ENCODE data around the gene ZNF709.
A peak's percentile ranks its signal among the peaks of the same experiment; 100 is the strongest.
"Not testable (repeated sequence)": the region's sequence is repeated elsewhere in the genome, so short reads cannot be mapped to it uniquely, and the experiment has no call there.

The ZNF709 gene

GRCh38 chr19:12484371-12485051 is at the start of gene ZNF709:
ZNF709 (minus strand) TSS chr19:12484816; CDS start chr19:12484657, 159 bp downstream.
- peak; percentile 71 for DNase-seq (ENCODE audit: low read depth)

- peak; percentile 73 for DNase-seq (ENCODE audit: low read depth)
Observed at GRCh38 chr19:12527034-12527836, 42.6 kb upstream of the ZNF709 start.

- DNase-seq (ENCODE audit: low read depth) = no peak
Observed at GRCh38 chr19:12526542-12526941, 41.9 kb upstream of the ZNF709 start.

GRCh38 chr19:12521996-12522395 is 37.4 kb upstream of the ZNF709 start:
- no peak for DNase-seq (ENCODE audit: low read depth)

- no peak for DNase-seq (ENCODE audit: low read depth)
Observed at GRCh38 chr19:12513531-12514061, 29.0 kb upstream of the ZNF709 start.

- no peak for DNase-seq (ENCODE audit: low read depth)
Observed at GRCh38 chr19:12497032-12497431, 12.4 kb upstream of the ZNF709 start.

GRCh38 chr19:12496480-12496879 is 11.9 kb upstream of the ZNF709 start:
- no peak for DNase-seq (ENCODE audit: low read depth)

- peak; percentile 65 for DNase-seq (ENCODE audit: low read depth)
Observed at GRCh38 chr19:12495002-12495802, 10.6 kb upstream of the ZNF709 start.

- no peak for DNase-seq (ENCODE audit: low read depth)
Observed at GRCh38 chr19:12494260-12494860, 9.7 kb upstream of the ZNF709 start.

GRCh38 chr19:12486265-12486783 is 1.7 kb upstream of the ZNF709 start:
- not testable (repeated sequence) for DNase-seq (ENCODE audit: low read depth)

GRCh38 chr19:12485571-12485970 is 955 bp upstream of the ZNF709 start:
- DNase-seq (ENCODE audit: low read depth) = no peak

GRCh38 chr19:12485052-12485416 is 418 bp upstream of the ZNF709 start:
- DNase-seq (ENCODE audit: low read depth) = no peak

- DNase-seq (ENCODE audit: low read depth) = no peak
Observed at GRCh38 chr19:12484011-12484370, 625 bp downstream of the ZNF709 start.

- no peak for DNase-seq (ENCODE audit: low read depth)
Observed at GRCh38 chr19:12482509-12482886, 2.1 kb downstream of the ZNF709 start.

- no peak for DNase-seq (ENCODE audit: low read depth)
Observed at GRCh38 chr19:12481781-12482508, 2.7 kb downstream of the ZNF709 start.

- DNase-seq (ENCODE audit: low read depth) = no peak
Observed at GRCh38 chr19:12478234-12478941, 6.2 kb downstream of the ZNF709 start.

- DNase-seq (ENCODE audit: low read depth) = not testable (repeated sequence)
Observed at GRCh38 chr19:12467651-12468050, 17.0 kb downstream of the ZNF709 start.

- peak; percentile 3 for DNase-seq (ENCODE audit: low read depth)
Observed at GRCh38 chr19:12465211-12465610, 19.4 kb downstream of the ZNF709 start.

GRCh38 chr19:12464769-12465168 is 19.8 kb downstream of the ZNF709 start:
- no peak for DNase-seq (ENCODE audit: low read depth)

- DNase-seq (ENCODE audit: low read depth) = not testable (repeated sequence)
Observed at GRCh38 chr19:12464139-12464538, 20.5 kb downstream of the ZNF709 start.

Measured in amniotic epithelial cell (primary cell).